Kidney glomerular epithelial cell (primary cell): Measurements from ENCODE around the gene SCUBE2.
A peak's percentile ranks its signal among the peaks of the same experiment; 100 is the strongest.

ENCODE experiments used
- DNase-seq: peaks from one replicate; lab custom pipeline; 2025; lab: John Stamatoyannopoulos, UW

SCUBE2 gene

DNA sequence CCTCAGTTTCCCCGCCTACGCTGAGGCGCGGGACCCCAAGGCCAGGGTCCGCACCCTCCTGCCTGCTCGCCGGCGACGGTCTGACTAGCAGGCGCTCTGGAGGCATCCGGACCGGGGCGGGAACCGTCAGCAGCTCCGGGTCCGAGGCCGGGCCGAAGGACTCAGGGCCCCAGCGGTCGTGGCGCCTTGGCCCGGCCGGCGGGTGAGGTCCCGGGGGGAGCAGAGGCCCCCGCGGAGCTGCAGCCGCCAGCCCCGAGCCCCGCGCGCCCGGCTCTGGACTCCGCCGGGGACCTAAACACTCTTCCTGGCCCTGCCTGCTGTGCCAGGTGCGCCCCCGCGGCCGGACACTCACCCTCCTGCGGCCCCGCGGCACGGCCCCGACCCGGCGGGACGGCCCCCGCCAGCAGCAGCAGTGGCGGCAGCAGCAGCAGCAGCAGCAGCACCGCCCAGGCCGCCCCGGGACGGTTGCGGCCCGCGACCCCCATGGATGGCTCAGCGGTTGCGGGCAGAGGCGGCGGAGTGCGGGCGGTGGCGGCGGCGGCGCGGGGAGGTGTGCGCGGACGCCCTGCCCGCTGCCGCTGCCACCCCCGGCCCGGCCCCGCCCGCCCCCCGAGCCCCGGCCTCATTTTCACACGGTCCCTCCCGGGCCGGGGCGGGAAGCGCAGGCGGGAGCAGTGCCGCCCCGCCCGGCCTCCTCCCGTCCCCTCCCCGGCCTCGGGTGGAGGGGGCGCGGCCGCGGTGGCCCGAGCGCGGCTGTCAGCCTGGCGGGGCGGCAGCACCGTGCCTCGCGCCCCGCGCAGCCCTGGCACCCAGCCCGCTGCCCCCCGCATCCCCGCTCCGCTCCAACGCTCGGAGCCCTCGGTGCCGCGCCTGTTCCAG lies at the start of gene SCUBE2:
Gene SCUBE2 (minus strand): TSS at position 556 of the 879 bp plus-strand sequence. CDS start 71 bp downstream, at position 485.
- no peak for DNase-seq

DNA sequence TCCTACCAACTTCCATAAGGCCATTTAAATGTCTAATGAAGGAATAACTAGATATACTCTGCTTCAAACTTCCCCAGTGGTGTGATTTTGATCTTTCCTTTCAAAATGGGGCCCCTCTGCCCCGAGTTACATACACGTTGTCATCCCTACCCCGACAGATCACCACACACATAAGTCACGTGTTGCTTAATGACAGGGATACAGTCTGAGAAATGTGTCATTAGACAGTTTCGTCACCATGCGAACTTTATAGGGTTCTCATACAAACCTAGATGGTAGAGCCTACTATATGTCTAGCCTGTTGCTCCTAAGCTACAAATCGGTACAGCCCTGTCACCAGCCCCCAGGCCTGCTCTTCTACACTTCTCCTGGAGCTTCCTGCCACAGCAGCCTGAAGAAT lies 49.8 kb upstream of the SCUBE2 start:
- DNase-seq, result no peak

DNA sequence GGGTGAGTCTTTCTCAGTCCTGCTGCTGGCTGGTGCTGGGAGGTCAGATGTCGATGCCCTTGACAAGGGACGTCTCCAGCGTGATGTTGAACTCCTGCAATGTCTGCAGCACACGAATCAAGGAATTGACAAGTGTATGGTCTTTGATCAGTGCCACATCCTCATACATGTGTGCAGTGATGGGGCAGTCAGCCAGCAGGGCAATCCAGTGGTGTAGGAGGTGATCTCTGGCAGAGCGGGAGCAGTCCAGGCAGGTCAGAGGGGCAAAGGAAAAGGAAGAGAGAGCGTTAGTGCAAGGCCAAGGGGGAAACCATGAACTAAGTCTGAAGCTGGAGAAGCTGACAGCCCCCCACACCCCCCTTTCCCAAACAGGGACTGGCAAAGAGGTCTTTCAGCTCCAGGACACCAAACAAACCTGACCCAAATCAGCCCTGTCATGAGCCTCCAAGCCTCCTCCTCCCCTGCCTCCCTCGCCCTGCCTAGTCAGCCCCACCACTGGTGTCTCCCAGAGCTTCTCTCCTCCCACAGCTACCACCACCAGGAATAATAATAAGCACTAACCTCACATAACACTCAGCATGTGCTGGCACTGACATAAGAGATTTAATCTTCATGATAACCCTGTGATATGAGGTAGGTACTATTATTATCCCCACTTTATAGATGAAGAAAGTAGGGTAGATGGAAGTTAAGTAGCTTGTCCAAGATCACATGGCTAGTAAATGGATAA lies 48.4 kb upstream of the SCUBE2 start:
- no peak for DNase-seq

DNA sequence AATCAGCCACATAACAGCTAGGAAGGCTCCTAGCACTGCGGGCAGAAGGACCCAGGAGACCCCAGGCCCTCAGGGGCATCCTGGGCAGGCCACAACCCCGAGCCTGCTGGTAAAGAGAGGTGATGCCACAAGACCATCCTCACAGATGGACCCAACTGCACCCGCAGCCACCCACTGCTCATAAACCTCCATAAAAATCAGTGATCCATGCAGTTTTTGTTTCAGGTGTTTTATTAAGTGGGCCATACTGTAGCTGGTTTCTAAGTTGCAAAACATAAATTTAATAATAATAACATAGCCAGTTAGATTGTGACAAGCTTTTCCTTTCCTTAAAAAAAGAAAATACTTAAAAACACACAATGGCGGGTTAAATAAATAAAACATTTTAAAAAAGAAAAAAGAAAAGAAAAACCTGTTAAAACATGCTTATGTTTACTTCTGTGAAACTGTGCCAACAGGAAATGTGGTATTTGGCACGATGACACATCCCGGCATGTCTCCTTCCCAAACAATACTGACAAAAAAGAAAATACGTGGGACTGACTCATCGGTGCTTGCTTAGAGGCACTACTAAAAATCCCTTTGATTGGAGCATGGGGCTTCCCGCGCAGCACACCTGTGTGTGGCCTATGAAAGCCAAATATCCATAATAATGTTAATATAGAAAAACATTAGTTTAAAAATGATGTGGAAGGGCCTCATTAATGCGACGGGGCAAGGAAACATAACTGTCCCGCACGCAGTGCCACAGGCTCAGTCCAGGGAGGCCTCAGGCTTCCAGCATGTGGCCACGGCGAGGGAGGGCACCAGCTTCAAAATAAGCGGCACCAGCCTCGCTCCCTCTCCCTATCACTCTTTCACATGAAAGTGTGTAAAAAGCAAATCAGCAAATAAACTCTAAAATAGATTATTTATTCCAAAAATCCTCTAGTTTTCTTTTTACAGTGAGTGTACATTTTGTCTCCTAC lies 47.5 kb upstream of the SCUBE2 start:
- peak; percentile 87 for DNase-seq

DNA sequence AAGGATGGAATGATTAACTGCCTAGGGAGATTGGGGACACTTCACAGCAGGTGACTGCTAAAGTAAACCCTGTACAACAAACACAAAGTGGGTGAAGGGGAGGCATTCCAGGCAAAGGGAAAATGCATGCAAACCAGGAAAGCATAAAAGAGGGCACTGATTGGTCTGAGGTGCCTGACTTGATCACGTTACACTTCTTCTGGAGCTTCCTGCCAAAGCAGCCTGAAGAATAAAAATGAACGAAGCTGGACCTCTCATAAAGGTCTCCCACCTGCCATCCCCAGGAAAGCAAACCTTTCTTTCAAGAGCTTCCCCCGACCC lies 46.7 kb upstream of the SCUBE2 start:
- DNase-seq, result no peak

DNA sequence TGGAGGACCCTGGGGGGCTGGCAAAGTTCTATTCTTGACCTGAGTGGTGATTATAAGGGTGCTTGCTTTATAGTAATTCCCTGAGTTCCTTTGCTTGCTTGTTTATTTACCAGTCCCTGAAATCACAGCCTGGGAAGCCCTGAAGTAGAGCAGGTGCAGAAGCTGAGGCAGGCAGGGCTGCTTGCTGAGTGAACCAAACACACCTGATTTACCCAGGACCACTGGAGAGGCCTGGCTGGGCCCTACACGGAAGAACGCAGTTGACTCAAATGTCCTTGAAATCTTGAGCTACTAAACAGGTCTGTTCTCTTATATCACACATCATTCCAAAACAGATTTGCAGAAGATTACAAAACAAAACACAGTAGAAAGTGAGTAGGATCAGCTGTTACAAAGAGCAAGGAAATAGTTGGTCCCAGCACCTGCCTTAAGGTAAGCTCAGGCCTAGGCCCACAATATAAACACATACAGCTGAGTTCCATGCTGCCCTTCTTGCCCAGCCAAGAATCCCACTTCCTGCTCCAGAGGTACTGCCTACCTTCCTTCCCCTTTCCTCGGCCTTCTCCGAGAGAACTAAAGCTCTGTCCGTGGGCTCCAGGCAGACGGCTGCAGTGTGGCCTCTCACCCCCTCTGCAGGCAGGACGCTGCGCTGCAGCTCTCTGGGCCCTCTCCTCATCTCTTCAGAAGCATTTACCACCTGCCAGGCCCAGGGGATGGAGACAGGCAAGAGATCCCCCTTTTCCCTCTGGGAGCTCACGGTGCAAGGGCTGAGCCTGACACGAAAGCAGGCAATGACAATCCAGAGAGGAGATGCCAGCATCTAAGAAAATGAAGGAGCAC lies 46.1 kb upstream of the SCUBE2 start:
- peak; percentile 74 for DNase-seq

DNA sequence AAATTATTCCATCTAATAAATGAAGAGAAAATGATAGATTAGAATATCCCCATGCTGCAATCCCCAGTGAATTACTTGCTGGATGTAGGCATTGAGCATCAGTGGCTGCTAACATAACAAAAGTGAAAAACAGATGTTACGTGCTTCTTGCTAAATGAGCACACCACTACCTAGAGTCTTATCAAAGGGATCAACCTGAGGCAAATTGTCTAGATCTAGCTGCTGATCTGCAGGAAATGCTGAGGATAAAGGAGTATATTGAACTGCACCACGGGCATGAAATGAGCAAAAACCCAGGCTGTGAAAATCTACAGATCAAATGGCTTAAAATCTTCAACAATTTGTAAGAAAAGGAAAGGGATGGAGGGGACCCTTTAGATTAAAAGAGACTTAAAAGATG lies 45.3 kb upstream of the SCUBE2 start:
- no peak for DNase-seq

DNA sequence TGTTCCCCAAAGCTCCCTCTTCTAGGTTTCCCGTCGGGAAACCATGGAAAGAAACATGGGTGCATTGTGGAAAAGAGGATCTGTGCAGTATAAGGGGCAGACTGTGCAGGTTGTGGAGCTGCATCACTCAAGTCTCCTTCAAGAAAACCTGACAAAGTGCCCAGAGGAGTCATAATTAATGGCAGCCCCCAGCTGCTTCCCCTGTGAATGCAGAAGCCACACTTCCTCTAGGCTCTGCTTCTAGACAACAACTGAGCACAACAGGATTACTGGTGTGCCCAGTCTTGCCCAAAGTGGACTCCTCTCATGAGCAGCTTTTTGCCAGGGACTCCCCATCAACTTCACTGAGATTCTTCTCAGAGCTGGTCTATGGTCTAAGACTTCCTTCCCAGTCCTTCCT lies 42.6 kb upstream of the SCUBE2 start:
- DNase-seq, result no peak

DNA sequence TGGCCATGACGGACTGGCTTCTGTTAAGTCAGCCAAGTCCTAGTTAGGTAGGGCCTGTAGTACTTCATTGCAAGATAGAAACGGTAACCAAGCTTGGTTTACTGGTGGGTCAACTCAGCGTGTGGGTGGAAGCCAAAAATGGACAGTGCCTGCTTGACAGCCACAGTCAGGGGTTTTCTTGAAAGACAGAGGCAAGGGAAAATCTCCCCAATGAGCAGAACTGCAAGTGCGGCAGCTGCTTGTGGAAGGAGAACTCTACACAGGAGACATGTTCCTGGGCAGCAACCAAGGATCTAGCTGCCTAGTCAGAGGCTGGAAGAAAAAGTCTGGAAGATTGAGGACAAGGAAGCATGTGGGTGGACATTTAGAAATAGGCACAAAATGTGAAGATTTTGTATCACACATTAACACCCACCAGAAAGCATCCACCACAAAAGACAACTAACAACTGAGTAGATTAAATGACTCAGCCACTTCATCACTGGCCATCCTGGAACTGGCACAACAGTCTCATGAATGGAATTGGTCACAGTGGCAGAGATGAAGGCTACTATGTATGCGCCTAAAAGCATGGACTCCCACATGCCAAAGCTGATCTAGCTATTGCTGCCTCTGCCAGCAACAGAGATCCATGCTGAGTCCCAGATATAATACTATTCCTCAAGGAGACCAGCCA lies 40.9 kb upstream of the SCUBE2 start:
- no peak for DNase-seq

DNA sequence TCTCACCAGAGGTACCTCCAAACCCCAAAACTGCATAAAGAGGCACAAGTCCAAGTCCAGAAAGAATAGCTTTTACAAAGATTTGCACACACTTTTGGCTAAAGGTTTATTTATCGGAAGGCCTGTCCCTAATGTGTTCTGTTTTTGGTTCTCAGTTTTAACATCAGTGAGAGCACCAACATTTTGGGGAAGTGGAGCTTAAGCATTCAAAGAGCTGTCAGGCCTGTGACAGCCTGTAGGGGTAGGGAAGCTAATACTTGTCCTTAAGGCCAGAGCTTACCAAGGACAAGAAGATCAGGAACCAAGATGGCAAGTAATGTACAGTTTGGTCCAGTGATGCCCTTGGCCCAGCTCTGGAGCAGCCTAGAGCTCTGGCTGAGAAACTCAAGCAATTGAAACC lies 38.9 kb upstream of the SCUBE2 start:
- DNase-seq, result no peak

DNA sequence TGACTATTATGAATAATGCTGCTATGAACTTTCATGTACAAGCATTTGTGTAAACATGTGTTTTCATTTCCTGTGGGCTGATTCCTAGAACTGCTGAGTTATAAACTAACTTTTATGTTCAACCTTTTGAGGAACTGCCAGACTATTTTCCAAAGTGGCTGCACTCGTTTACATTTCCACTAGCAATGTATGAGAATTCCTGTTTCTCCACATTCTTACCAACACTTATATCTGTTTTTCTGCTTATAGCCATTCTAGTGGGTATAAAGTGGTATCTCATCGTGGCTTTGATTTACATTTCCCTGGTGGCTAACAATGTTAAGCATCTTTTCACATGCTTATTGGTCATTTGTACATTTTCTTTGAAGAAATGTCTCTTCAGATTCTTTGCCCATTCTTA lies 35.2 kb upstream of the SCUBE2 start:
- DNase-seq, result no peak

DNA sequence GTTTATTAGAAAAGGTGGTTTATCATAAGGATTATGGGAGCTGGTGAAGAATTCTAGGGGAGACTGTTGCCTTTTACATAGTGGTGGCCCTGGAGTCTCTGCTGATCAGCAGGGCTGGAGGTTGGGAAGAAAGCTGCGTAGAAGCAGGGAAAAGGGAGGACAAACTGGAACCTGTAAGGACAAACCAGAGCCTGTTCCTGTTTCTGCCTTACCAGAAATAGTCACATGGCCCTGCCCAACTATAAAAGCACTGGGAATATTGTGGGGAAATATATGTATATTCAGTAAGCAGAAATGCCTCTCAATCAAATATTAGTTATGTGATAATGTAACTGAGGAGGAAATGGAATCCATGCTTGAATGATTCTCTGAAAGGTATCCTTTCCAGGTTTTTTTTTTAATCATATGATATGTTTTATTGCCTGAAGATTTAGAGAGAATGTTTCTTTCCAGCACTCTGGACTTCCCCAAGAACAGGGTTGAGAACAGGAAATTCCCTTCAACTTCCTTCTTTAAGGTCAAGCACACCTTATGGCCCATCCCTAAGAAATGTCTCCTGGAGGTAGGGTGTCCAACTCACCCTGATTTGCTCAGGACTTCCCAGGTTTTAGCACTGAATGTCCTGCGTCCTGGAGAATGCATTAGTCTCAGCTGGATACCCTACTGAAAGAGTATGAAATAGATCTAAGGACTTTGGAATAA lies 33.9 kb upstream of the SCUBE2 start:
- no peak for DNase-seq

DNA sequence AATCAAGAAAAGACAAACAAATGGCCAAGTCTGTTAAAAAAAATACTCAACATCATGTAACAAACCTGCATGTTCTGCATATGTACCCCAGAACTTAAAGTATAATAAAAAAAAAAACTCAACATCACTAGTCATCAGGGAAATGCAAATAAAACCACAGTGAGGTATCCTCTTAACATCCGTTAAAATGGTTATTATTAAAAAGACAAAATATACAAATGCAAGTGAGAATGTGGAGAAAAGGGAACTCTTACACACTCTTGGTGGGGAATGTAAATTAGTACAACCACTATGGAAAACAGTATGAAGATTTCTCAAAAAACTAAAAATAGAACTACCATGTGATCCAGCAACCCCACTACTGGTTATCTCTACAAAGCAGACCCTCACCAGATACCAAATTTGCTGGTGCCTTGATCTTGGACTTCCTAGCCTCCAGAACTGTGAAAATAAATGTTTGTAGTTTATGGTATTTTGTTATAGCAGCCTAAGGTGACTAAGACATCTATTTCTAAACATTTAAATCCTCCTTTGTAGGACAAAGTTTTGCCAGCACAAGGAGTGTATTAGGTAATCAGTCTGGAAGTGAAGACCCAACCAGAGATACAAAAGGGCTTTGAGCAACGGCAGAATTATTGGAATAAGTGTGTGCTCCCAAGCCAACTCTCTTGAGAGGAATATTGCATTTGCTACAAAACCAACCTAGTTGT lies 32.4 kb upstream of the SCUBE2 start:
- no peak for DNase-seq

DNA sequence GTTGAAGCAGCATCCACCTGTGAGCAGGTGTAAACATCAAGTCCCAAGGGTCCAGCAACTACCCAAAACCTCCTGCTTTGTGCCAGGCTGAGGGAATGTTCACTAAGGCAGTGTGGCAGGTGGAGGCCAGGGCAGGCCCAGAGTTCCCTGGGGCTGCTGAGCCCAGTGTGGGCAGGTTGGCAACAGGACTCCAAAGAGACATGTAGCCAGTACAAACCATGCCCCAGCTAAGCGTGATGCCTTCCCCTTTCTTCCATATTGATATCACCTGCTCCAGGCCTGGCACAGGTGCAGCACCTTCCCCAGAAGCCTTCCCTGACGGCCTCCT lies 30.0 kb upstream of the SCUBE2 start:
- no peak for DNase-seq

DNA sequence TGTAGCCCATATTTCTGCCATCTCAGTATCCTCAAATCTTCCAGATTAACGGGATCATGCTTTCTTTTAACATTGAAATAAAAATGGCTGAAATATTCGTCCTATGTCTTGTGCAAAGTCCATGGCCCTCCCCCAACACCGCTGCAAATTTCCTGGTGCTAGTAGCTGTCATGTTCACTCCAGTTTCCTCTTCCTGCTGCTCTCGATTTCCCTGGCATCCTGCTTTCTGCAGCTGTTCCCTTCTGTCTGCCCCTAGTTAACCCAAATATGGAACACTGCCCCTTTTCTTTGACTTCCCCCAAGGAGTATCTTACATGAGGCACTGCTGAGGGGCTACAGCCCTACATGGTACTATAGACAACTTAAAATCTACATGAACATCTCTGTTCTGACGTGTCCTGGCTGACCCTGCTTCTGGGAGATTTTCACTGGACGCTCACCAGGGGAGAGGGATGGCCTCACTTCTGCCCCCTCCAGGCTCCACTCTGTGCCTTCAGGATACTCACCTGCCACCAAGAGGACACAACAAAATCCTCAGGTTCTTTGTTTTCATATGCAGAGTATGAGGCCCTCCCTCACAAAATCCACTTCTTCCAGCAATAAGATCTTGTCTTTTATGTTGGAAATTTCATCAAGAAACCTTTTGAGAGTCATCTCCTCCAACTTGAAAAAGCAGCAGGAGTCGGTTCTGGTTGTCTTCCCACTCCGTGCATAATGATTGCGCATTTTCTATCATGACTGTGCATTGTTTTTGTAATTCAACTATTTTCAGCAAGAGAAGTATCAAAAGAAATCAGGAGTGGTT lies 29.5 kb upstream of the SCUBE2 start:
- DNase-seq, result no peak

DNA sequence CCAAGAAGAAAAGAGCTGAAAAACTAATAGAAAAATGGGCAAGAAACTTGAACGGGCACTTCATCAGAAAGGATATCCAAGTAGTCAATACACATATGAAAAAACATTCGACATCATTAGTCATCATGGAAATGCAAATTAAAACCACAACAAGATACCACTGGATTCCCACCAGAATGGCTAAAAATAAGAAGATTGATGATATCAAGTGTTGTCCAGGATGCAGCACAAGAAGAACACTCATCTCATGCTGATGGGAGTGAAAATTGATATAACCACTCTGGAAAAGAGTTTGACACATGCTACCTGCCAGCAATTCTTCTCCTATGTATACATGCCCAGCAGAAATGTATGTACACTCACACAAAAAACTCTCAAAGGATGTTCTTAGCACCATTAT lies 26.9 kb upstream of the SCUBE2 start:
- no peak for DNase-seq

DNA sequence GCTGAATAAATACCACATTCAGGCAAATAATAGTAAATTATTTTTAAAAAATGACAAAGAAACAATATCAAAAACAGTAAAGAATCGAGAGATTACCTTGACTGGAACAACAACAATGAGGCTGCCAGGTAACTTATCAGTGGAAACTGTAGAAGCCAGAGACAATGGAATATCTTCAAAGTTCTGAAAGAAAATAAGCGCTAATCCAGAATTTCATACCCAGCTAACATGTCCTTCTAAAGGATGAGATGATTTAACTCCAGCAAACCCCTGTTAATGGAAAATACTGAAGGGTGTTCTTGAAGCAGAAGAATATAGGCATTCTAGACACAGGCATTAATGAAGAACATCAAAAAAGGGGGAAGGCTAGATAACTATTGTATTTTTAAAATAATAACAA lies 20.7 kb upstream of the SCUBE2 start:
- no peak for DNase-seq

DNA sequence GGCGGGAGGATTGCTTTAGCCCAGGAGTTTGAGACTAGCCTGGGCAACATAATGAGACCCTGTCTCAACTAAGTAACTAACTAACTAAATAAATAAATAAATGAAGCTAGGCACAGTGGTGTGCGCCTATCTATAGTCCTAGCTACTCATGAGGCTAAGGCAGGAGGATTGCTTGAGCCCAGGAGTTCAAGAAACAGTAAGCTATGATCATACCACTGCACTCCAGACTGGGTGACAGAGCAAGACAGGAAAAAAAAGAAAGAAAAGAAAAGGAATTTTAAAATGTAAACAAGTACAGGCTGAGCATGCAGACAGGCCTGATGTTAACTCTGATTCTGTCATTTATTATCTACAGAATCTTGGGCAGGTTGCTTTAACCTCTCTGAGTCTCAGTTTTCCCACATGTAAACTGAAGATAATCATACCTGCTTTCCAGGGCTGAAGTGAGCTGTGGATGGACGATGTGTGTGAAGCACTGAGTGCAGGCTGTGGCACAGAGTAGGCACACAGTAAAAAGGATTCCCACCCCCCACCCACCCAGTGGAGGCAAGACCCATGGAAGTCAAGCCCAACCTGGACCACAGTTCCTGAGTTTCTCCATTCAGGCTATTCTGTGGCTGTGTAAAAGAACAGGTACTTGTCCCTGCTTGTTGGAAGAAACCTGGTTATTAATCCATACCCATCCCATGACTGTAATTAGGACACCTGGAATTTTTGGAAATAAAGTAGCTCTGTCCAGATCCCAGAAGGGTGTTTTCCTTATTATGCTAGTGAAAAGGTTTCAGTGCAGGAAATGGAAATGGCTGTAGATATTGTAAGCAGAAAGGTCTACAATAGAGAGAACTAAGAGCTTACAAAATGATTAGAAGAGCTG lies 18.7 kb upstream of the SCUBE2 start:
- no peak for DNase-seq
